Measurements from ENCODE around the gene TAL2. TPM values are rescaled to one million over a fixed set of nuclear protein-coding genes. Genes with fewer than 3 reads are reported as not detected.

The TAL2 gene
- total and polyA plus RNA-seq, 2 donors (not counting 1 experiment from before 2014, with no cell fraction given): 0.37 to 7.0 TPM

- POLR2A ChIA-PET: no interaction called here
- Mint-ChIP-seq H3K27ac (peak overlapping the region; percentile 53), H3K4me1 (peaks cover 31% of the 10 kb centered on the region), H3K9me3 (ENCODE audit: insufficient read depth) (no peaks in the 10 kb centered on the region), H3K27me3 (peaks cover 4% of the 10 kb centered on the region), H3K4me3 (no peak overlapping the region)
- ATAC-seq (ENCODE audit: low read depth) (no peak), DNase-seq (no peak)
- intact Hi-C loops (cut with micrococcal nuclease): no loop called here
- Histone ChIP-seq H3K4me1 (ENCODE audit: control insufficient read depth in 2 of 2, insufficient read depth in 2 of 2, low read length in 2 of 2) (peaks cover 23 to 24% of the 10 kb centered on the region in 2 donors), H3K9me3 (ENCODE audit: control extremely low read depth in 1 of 3, control insufficient read depth in 2 of 3, insufficient read depth in 1 of 3, low read length in 2 of 3) (peaks cover 0 to 15% (median 0%) of the 10 kb centered on the region in 3 donors), H3K79me2 (ENCODE audit: control insufficient read depth, insufficient read depth, low read length) (no peaks in the 10 kb centered on the region), H4K20me1 (ENCODE audit: control insufficient read depth, insufficient read depth, low read length, poor library complexity, severe bottlenecking) (no peaks in the 10 kb centered on the region), H3K9ac (ENCODE audit: low read length) (no peak overlapping the region), H2AFZ (ENCODE audit: insufficient read depth, low read depth, low read length, poor library complexity, severe bottlenecking) (no peak overlapping the region), H3K27ac (ENCODE audit: low read length in 2 of 2) (no peak overlapping the region), H3K4me3 (ENCODE audit: control extremely low read depth in 1 of 5, extremely low read depth in 1 of 5, insufficient read depth in 1 of 5, low read depth in 2 of 5, low read length in 4 of 5) (no peak overlapping the region), H3K4me2 (replicated peaks; ENCODE audit: low read depth, low read length, poor library complexity, severe bottlenecking) (no peak overlapping the region), H3K27me3 (replicated peaks in 1 of 4; ENCODE audit: control extremely low read depth in 1 of 4, control insufficient read depth in 3 of 4, insufficient read depth in 4 of 4, low read length in 3 of 4) (peaks cover 0 to 4% (median 0%) of the 10 kb centered on the region in 4 experiments), H3K36me3 (replicated peaks in 1 of 2; ENCODE audit: control extremely low read depth in 1 of 2, control insufficient read depth in 1 of 2, extremely low read depth in 1 of 2, insufficient read depth in 2 of 2, low read length in 1 of 2) (no peaks in the 10 kb centered on the region)
- TF ChIP-seq CTCF (IDR thresholded peaks at IDR 0.05): no peak
- no CpG with 5 or more reads among the region's 5 CpGs for WGBS (ENCODE audit: insufficient coverage)
- CTCF ChIA-PET: interaction anchor here (0.7 kb wide), 1 partner anchor 15 kb away, joined by 3 read pairs; no protein-coding TSS in a partner anchor
Observed at GRCh38 chr9:105663914-105664313, 1.7 kb downstream of the TAL2 start.

- no peak for DNase-seq
- intact Hi-C loops (cut with micrococcal nuclease): no loop called here
- Histone ChIP-seq H3K36me3 (replicated peaks in 1 of 2; ENCODE audit: control extremely low read depth in 1 of 2, control insufficient read depth in 1 of 2, extremely low read depth in 1 of 2, insufficient read depth in 2 of 2, low read length in 1 of 2) (no peaks in the 10 kb centered on the region), H3K4me2 (replicated peaks; ENCODE audit: low read depth, low read length, poor library complexity, severe bottlenecking) (no peak overlapping the region), H3K4me1 (ENCODE audit: control insufficient read depth in 2 of 2, insufficient read depth in 2 of 2, low read length in 2 of 2) (peaks cover 5 to 6% of the 10 kb centered on the region in 2 donors), H3K27ac (ENCODE audit: low read length in 2 of 2) (no peak overlapping the region), H3K9ac (ENCODE audit: low read length) (no peak overlapping the region), H3K9me3 (ENCODE audit: control extremely low read depth in 1 of 3, control insufficient read depth in 2 of 3, insufficient read depth in 1 of 3, low read length in 2 of 3) (peaks cover 0 to 7% (median 0%) of the 10 kb centered on the region in 3 donors), H4K20me1 (ENCODE audit: control insufficient read depth, insufficient read depth, low read length, poor library complexity, severe bottlenecking) (no peaks in the 10 kb centered on the region), H2AFZ (ENCODE audit: insufficient read depth, low read depth, low read length, poor library complexity, severe bottlenecking) (no peak overlapping the region), H3K27me3 (replicated peaks in 1 of 4; ENCODE audit: control extremely low read depth in 1 of 4, control insufficient read depth in 3 of 4, insufficient read depth in 4 of 4, low read length in 3 of 4) (no peaks in the 10 kb centered on the region), H3K4me3 (ENCODE audit: control extremely low read depth in 1 of 5, extremely low read depth in 1 of 5, insufficient read depth in 1 of 5, low read depth in 2 of 5, low read length in 4 of 5) (no peak overlapping the region), H3K79me2 (ENCODE audit: control insufficient read depth, insufficient read depth, low read length) (no peaks in the 10 kb centered on the region)
- TF ChIP-seq EZH2 (IDR thresholded peaks at IDR 0.05; ENCODE audit: borderline replicate concordance, insufficient read depth, low read depth, low read length, poor library complexity, severe bottlenecking): no peak
- TF ChIP-seq CTCF (IDR thresholded peaks at IDR 0.05): no peak
- ATAC-seq (ENCODE audit: low read depth): no peak
- 91% methylated on average over 3 of the region's 4 CpGs for WGBS (ENCODE audit: insufficient coverage)
- Mint-ChIP-seq H3K27ac (no peak overlapping the region), H3K9me3 (ENCODE audit: insufficient read depth) (peaks cover 1% of the 10 kb centered on the region), H3K27me3 (no peaks in the 10 kb centered on the region), H3K4me1 (peaks cover 9% of the 10 kb centered on the region), H3K4me3 (no peak overlapping the region)
- CTCF ChIA-PET: interaction anchor here (1.7 to 3.1 kb wide), 2 partner anchors 14 to 50 kb away, joined by 4 to 12 read pairs; no protein-coding TSS in a partner anchor
- POLR2A ChIA-PET: no interaction called here
Observed at GRCh38 chr9:105667867-105668266, 5.6 kb downstream of the TAL2 start.

Measured in B cell (primary cell).